Right lobe of liver (tissue), 6 donors: ENCODE measurements around the gene TMEM86A. TPM values are rescaled to one million over a fixed set of nuclear protein-coding genes. Genes with fewer than 3 reads are reported as not detected.

Experiments used
- ATAC-seq, 4 donors: fragments of 200-7000 bp; cut with Tn5 transposase; one replicate each; pipeline ENCODE4 v1.9.1; 2020; ENCODE audit warnings: mild to moderate bottlenecking in 4 of 4, moderate library complexity in 4 of 4
- DNase-seq, 3 donors: peaks; one replicate each; pipeline ENCODE4 v3.0.0-alpha.2; 2020
- H3K27ac ChIP-seq, 3 donors: fragments of 200-600 bp; one replicate each; pipeline ENCODE4 v1.8.0; 2022
- H3K27me3 ChIP-seq, 2 donors: fragments of 200-600 bp; one replicate each; pipeline ENCODE4 v1.8.0; 2022
- H3K36me3 ChIP-seq, 4 donors: fragments of 200-600 bp; sonication (generic) in 1 of 4; one replicate each; pipeline versions ENCODE4 v1.5.1 to v1.8.0; 2017 to 2022; ENCODE audit warnings: control low read depth in 1 of 4
- H3K4me1 ChIP-seq, 4 donors: fragments of 200-600 bp; sonication (generic) in 1 of 4; one replicate each; pipeline versions ENCODE4 v1.5.1 to v1.8.0; 2017 to 2022; ENCODE audit warnings: control low read depth in 1 of 4
- H3K4me3 ChIP-seq, 3 donors: fragments of 200-600 bp; one replicate each; pipeline ENCODE4 v1.8.0; 2022
- H3K9me3 ChIP-seq, 4 donors: fragments of 200-600 bp; sonication (generic) in 1 of 4; one replicate each; pipeline versions ENCODE4 v1.5.1 to v1.8.0; 2017 to 2022; ENCODE audit warnings: control low read depth in 1 of 4
- POLR2A ChIP-seq: fragments of 450-650 bp; IDR thresholded peaks from one replicate; pipeline ENCODE4 v1.6.1; 2017; ENCODE audit warnings: antibody characterized with exemption, mild to moderate bottlenecking
- whole genome bisulfite sequencing: methylation state at CpG from one replicate; pipeline ENCODE4 v1.1.6; 2018; ENCODE audit warnings: low coverage, low lambda C conversion rate; ENCODE audit not compliant: insufficient coverage; ENCODE audit errors: missing lambda C conversion rate; 5-methylcytosine and 5-hydroxymethylcytosine counted together
- intact Hi-C, 2 donors: fragments of 100-400 bp; cut with DNase I; formaldehyde crosslinking; loops; one replicate each; pipeline versions ENCODE4 v1.11.2 to v1.14.1; 2022
- total RNA-seq, 6 experiments: library from RNA; depleted of rRNA in 2 of 6; stranded (reverse); fragments of >200 nt in 2 of 6; fragmentation: NEBNext Ultra II Directional in 3 of 6; extraction: Animal tissue kit (Norgen Biotek cat#: 25700) in 3 of 6; gene quantifications; one replicate each; pipeline versions ENCODE4 v1.1.0 to v1.2.4, GENCODE V29; 2016 to 2023
- TF ChIP-seq, protein P1 (sequence below), 4 donors: fragments of 200-600 bp in 3 of 4; fragments of 450-650 bp in 1 of 4; IDR thresholded peaks; one replicate each; pipeline versions ENCODE4 v1.5.1 to v1.8.0; 2016 to 2022; ENCODE audit warnings: antibody characterized with exemption in 4 of 4, mild to moderate bottlenecking in 2 of 4
- donor health status: DM: no; HTN: yes; CAD: no.
- donor health status: DM: no; HTN: no; CAD: no.
- donor health status: DM: no; HTN: no; CAD: no.
- donor health status: DM: no; HTN: yes; CAD: no.
- donor health status: DM: no; HTN: yes; CAD: no.

Gene TMEM86A
- total RNA-seq, 6 experiments from 2014 or later, result 2.0 to 4.9 (median 3.8) TPM

DNA sequence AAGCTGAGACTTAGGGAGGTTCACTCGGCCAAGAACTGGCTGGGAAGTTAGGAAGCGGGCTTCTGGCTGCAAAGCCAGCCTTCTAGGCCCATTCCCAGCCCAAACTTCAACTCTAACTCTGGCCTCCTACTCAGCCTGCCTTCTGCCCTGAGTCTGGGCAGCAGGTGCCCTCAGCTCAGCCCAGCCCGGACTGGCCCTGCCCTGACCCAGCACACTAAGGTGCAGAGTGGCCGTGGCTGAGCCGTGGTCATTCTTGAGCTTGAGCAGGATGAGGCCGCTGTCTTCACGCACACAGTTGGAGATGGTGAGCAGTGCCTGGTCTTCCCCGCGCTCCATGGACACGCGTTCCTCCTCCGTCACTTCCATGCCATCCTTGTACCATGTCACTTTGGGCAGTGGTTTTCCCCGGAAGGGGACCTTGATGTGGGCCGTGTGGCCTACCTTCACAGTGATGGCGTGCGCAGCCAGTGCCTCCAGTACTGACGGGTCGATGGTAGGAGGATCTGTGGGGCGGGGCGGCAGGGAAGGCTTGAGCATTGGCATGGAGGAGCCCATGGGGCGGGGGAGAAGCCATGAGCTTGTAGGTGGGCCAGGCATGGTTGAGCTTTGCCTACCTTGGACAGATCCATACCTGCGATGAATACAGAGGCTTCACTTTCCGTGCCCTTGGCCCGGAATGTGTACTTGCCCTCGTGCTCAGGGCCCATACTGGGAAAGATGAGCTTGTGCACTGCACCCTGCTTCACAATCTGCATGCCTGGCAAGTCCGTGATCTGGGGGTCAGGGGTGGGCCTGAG is 15.3 kb downstream of the TMEM86A start:
- 85% methylated on average over 15 of the region's 26 CpGs for WGBS
- Histone ChIP-seq H3K4me1 (no peaks in the 10 kb centered on the region), H3K9me3 (no peaks in the 10 kb centered on the region), H3K27ac (no peak overlapping the region), H3K27me3 (no peaks in the 10 kb centered on the region), H3K36me3 (no peaks in the 10 kb centered on the region), H3K4me3 (no peak overlapping the region)
- intact Hi-C loops, result no loop called here
- TF ChIP-seq, protein P1, sequence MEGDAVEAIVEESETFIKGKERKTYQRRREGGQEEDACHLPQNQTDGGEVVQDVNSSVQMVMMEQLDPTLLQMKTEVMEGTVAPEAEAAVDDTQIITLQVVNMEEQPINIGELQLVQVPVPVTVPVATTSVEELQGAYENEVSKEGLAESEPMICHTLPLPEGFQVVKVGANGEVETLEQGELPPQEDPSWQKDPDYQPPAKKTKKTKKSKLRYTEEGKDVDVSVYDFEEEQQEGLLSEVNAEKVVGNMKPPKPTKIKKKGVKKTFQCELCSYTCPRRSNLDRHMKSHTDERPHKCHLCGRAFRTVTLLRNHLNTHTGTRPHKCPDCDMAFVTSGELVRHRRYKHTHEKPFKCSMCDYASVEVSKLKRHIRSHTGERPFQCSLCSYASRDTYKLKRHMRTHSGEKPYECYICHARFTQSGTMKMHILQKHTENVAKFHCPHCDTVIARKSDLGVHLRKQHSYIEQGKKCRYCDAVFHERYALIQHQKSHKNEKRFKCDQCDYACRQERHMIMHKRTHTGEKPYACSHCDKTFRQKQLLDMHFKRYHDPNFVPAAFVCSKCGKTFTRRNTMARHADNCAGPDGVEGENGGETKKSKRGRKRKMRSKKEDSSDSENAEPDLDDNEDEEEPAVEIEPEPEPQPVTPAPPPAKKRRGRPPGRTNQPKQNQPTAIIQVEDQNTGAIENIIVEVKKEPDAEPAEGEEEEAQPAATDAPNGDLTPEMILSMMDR (IDR thresholded peaks at IDR 0.05), result no peak
- no peak for TF ChIP-seq POLR2A
- DNase-seq (no peak), ATAC-seq (peak in 1 of 4 donors; percentile 6)

DNA sequence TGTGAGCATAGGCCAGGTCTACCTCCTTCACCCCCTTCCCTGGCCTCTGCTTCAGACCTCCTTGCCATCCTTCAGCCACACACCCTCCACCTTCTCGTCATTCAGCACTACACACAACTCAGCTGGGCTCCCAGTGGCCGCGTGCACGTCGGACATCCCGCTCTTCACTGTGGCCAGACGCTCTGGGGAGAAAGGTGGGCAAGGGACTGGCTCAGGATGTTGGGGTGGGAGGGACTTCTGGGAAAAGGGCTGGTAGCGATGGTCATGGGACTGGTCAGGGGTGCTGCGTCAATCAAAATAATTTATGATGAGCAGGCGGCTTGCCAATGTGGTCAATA is 15.8 kb downstream of the TMEM86A start:
- no peak for TF ChIP-seq POLR2A
- TF ChIP-seq, protein P1 (IDR thresholded peaks at IDR 0.05), result no peak
- Histone ChIP-seq H3K4me1 (no peaks in the 10 kb centered on the region), H3K4me3 (no peak overlapping the region), H3K9me3 (no peaks in the 10 kb centered on the region), H3K27ac (no peak overlapping the region), H3K36me3 (no peaks in the 10 kb centered on the region), H3K27me3 (no peaks in the 10 kb centered on the region)
- intact Hi-C loops, result no loop called here
- ATAC-seq (no peak), DNase-seq (no peak)
- 76% methylated on average over 5 of the region's 10 CpGs for WGBS

DNA sequence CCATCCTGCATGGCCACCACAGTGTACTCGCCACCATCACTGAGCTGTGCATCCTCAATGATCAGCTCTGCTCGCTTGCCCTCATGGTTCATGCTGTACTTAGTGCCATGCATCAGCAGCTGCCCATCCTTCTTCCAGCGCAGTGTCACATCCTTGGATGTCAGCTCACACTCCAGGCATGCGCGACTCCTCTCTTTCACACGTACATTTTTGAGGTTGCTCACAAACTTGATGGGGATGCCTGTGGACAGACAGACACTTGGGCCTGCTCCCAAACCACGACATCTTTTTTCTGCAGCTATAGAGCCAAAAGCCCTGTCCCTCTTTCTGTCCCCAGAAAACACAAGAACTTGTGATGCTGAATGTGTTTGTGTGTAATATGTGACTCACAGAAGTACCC is 16.9 kb downstream of the TMEM86A start:
- WGBS, result 70% methylated on average over 2 of the region's 7 CpGs
- Histone ChIP-seq H3K27ac (no peak overlapping the region), H3K36me3 (no peaks in the 10 kb centered on the region), H3K9me3 (no peaks in the 10 kb centered on the region), H3K27me3 (no peaks in the 10 kb centered on the region), H3K4me3 (no peak overlapping the region), H3K4me1 (no peaks in the 10 kb centered on the region)
- DNase-seq, result no peak
- no peak for TF ChIP-seq POLR2A
- TF ChIP-seq, protein P1 (IDR thresholded peaks at IDR 0.05), result no peak
- ATAC-seq, result no peak
- intact Hi-C loops, result no loop called here

DNA sequence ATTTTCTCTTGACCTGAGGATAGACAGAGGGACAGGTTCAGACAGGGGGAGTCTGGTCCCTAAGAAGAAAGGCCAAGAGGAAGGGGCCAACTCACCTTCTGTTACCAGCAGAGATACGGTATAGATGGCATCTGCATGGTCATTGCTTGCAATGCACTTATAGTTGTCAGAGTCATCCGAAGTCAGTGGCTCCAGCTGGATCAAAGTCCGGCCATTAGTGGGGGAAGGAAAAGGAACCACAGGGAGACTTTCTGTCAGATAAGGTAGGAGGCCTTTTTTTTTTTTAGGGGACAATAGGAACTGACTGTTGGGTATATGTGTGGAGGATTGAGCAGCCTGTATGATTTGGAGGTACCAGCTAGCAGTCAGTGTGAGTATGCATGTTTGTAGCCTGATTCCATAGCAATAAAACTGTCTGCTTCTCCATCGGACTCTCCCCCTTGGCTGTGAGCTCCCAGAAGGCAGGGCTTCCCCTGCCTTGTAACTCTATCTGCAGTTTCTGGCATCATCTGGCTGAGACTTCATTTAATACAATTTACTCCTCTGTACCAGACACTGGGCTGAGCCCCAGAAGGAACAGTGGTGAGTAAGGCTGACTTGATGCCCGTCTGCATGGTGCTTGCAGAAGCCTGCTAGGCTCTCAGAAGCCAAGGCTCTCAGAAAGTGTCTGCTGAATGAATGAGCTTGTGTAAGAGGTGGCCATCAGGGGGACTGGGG is 21.7 kb downstream of the TMEM86A start:
- DNase-seq (no peak), ATAC-seq (no peak)
- intact Hi-C loops, result no loop called here
- WGBS, result 81% methylated on average over 4 of the region's 5 CpGs
- no peaks in the 10 kb centered on the region for H3K9me3 ChIP-seq
- no peaks in the 10 kb centered on the region for H3K36me3 ChIP-seq
- TF ChIP-seq POLR2A, result no peak
- TF ChIP-seq, protein P1 (IDR thresholded peaks at IDR 0.05), result no peak
- H3K4me3 ChIP-seq, result no peak overlapping the region
- no peak overlapping the region for H3K27ac ChIP-seq
- H3K27me3 ChIP-seq, result no peaks in the 10 kb centered on the region
- H3K4me1 ChIP-seq, result peaks cover 0 to 8% (median 0%) of the 10 kb centered on the region in 4 donors
